ENCODE measurements around the gene PDIA5. TPM values are rescaled to one million over a fixed set of nuclear protein-coding genes. Genes with fewer than 3 reads are reported as not detected.
"Not testable (repeated sequence)": the region's sequence is repeated elsewhere in the genome, so short reads cannot be mapped to it uniquely, and the experiment has no call there.

The PDIA5 gene
- total RNA-seq, 2 experiments from 2014 or later: 2.2 to 3.0 TPM

GRCh38 chr3:123112232-123112631 is 45.4 kb downstream of the PDIA5 start:
- H3K36me3 Mint-ChIP-seq (ENCODE audit: low read depth): peaks cover 46% of the 10 kb centered on the region
- Histone ChIP-seq H3K4me3 (ENCODE audit: low read length) (no peak overlapping the region), H3K27ac (ENCODE audit: low read depth in 1 of 2, low read length in 2 of 2) (no peak overlapping the region), H3K36me3 (ENCODE audit: insufficient read depth, low read length) (no peaks in the 10 kb centered on the region), H3K9me3 (ENCODE audit: control insufficient read depth in 1 of 2, insufficient read depth in 1 of 2, low read length in 2 of 2) (no peaks in the 10 kb centered on the region), H3K27me3 (ENCODE audit: control insufficient read depth in 1 of 2, insufficient read depth in 2 of 2, low read length in 2 of 2) (no peaks in the 10 kb centered on the region), H3K4me1 (ENCODE audit: insufficient read depth, low read length) (no peaks in the 10 kb centered on the region)
- no peaks in the 10 kb centered on the region for H3K27me3 Mint-ChIP-seq
- no peak for ATAC-seq (ENCODE audit: poor library complexity)
- no peaks in the 10 kb centered on the region for H3K4me1 Mint-ChIP-seq (ENCODE audit: low read depth)
- no peaks in the 10 kb centered on the region for H3K9me3 Mint-ChIP-seq
- no peak overlapping the region for H3K27ac Mint-ChIP-seq
- ChIA-PET CTCF (no interaction called here), POLR2A (no interaction called here)
- H3K4me3 Mint-ChIP-seq: no peak overlapping the region
- intact Hi-C loops (cut with DNase I, micrococcal nuclease): no loop called here
- TF ChIP-seq CTCF (IDR thresholded peaks at IDR 0.05): no peak
- no peak for DNase-seq

GRCh38 chr3:123112656-123113055 is 45.8 kb downstream of the PDIA5 start:
- peaks cover 46% of the 10 kb centered on the region for H3K36me3 Mint-ChIP-seq (ENCODE audit: low read depth)
- H3K4me3 Mint-ChIP-seq; H3K27ac ChIP-seq (ENCODE audit: low read depth in 1 of 2, low read length in 2 of 2); POLR2A ChIA-PET; H3K9me3 ChIP-seq (ENCODE audit: control insufficient read depth in 1 of 2, insufficient read depth in 1 of 2, low read length in 2 of 2); H3K4me1 Mint-ChIP-seq (ENCODE audit: low read depth); H3K4me1 ChIP-seq (ENCODE audit: insufficient read depth, low read length); DNase-seq; H3K27me3 ChIP-seq (ENCODE audit: control insufficient read depth in 1 of 2, insufficient read depth in 2 of 2, low read length in 2 of 2); H3K36me3 ChIP-seq (ENCODE audit: insufficient read depth, low read length); H3K27me3 Mint-ChIP-seq; H3K27ac Mint-ChIP-seq; intact Hi-C loops (cut with DNase I, micrococcal nuclease); CTCF ChIA-PET; ATAC-seq (ENCODE audit: poor library complexity); H3K4me3 ChIP-seq (ENCODE audit: low read length); H3K9me3 Mint-ChIP-seq: not testable (repeated sequence)

- Mint-ChIP-seq H3K27ac (no peak overlapping the region), H3K36me3 (ENCODE audit: low read depth) (peaks cover 47% of the 10 kb centered on the region), H3K4me1 (ENCODE audit: low read depth) (no peaks in the 10 kb centered on the region), H3K9me3 (no peaks in the 10 kb centered on the region), H3K4me3 (no peak overlapping the region), H3K27me3 (no peaks in the 10 kb centered on the region)
- H3K27me3 ChIP-seq (ENCODE audit: control insufficient read depth in 1 of 2, insufficient read depth in 2 of 2, low read length in 2 of 2): no peaks in the 10 kb centered on the region
- ATAC-seq (ENCODE audit: poor library complexity) (no peak), DNase-seq (no peak)
- no peak overlapping the region for H3K4me3 ChIP-seq (ENCODE audit: low read length)
- intact Hi-C loops (cut with DNase I, micrococcal nuclease): no loop called here
- no peaks in the 10 kb centered on the region for H3K4me1 ChIP-seq (ENCODE audit: insufficient read depth, low read length)
- no peak overlapping the region for H3K27ac ChIP-seq (ENCODE audit: low read depth in 1 of 2, low read length in 2 of 2)
- no peaks in the 10 kb centered on the region for H3K9me3 ChIP-seq (ENCODE audit: control insufficient read depth in 1 of 2, insufficient read depth in 1 of 2, low read length in 2 of 2)
- TF ChIP-seq CTCF (IDR thresholded peaks at IDR 0.05): no peak
- POLR2A ChIA-PET: no interaction called here
- H3K36me3 ChIP-seq (ENCODE audit: insufficient read depth, low read length): no peaks in the 10 kb centered on the region
- CTCF ChIA-PET: no interaction called here
These were observed 47.1 kb downstream of the PDIA5 start for GRCh38 chr3:123113889-123114450.

- H3K4me3 Mint-ChIP-seq: no peak overlapping the region
- peaks cover 57% of the 10 kb centered on the region for H3K36me3 Mint-ChIP-seq (ENCODE audit: low read depth)
- ATAC-seq (ENCODE audit: poor library complexity) (no peak), DNase-seq (no peak)
- Histone ChIP-seq H3K27ac (ENCODE audit: low read depth in 1 of 2, low read length in 2 of 2) (no peak overlapping the region), H3K4me1 (ENCODE audit: insufficient read depth, low read length) (no peaks in the 10 kb centered on the region), H3K27me3 (ENCODE audit: control insufficient read depth in 1 of 2, insufficient read depth in 2 of 2, low read length in 2 of 2) (no peaks in the 10 kb centered on the region), H3K4me3 (ENCODE audit: low read length) (no peak overlapping the region), H3K36me3 (ENCODE audit: insufficient read depth, low read length) (no peaks in the 10 kb centered on the region), H3K9me3 (ENCODE audit: control insufficient read depth in 1 of 2, insufficient read depth in 1 of 2, low read length in 2 of 2) (no peaks in the 10 kb centered on the region)
- ChIA-PET POLR2A (no interaction called here), CTCF (no interaction called here)
- no peaks in the 10 kb centered on the region for H3K9me3 Mint-ChIP-seq
- intact Hi-C loops (cut with DNase I, micrococcal nuclease): no loop called here
- H3K27ac Mint-ChIP-seq: no peak overlapping the region
- H3K27me3 Mint-ChIP-seq: no peaks in the 10 kb centered on the region
- TF ChIP-seq CTCF (IDR thresholded peaks at IDR 0.05): no peak
- no peaks in the 10 kb centered on the region for H3K4me1 Mint-ChIP-seq (ENCODE audit: low read depth)
These were observed 49.3 kb downstream of the PDIA5 start for GRCh38 chr3:123116116-123116515.
